Panc1 (cell line): ENCODE measurements around the gene SCYL1.
A peak's percentile ranks its signal among the peaks of the same experiment; 100 is the strongest.

ENCODE experiments used
- TCF7L2 ChIP-seq: IDR thresholded peaks from 2 replicates; pipeline ENCODE4 v1.6.1; 2011; ENCODE audit warnings: mild to moderate bottlenecking, low read depth, low read length, inconsistent platforms
- TF ChIP-seq, protein P1 (sequence below): fragments of 450-650 bp; IDR thresholded peaks from 2 replicates; pipeline ENCODE4 v1.5.1; 2017; ENCODE audit warnings: mild to moderate bottlenecking

DNA sequence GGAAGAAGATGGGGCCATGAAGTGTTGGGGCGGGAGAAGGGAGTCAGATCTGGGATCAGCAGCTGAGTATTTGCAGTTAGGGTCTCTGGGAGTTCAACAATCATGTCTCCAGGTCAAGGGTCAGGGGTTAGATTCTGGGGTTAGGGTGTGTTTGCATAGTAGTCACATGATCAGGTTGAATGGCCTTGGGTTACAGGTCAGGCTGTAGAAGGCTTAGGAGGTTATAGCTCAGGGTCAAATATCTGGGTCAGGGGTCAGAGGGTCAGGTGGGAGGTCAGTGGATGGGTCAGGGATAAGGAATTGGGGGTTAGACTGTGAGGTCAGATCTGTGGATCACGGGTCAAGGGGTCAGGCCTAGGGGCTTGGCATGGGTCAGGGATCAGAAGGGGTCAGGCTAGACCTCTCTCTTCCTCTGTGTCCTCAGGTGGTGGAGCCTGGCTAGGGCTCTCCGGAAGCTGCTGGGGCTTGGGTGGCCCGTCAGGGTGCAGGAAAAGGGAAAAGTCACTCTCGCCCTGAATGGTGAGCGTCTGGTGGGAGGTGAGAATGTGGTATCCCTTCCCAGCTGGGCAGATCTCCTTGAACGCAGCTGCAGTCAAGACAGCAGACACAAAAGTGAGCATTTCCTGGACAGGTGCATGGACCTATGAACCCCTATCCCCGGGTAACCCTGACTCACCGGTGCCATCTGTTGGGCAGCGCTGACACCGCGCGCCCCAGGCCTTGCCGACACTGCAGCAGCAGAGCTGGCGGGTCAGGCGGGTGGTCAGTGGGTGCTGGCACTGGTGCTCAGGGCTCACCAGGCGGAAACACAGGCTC, 26.9 kb downstream of the SCYL1 start:
- TF ChIP-seq, protein P1, sequence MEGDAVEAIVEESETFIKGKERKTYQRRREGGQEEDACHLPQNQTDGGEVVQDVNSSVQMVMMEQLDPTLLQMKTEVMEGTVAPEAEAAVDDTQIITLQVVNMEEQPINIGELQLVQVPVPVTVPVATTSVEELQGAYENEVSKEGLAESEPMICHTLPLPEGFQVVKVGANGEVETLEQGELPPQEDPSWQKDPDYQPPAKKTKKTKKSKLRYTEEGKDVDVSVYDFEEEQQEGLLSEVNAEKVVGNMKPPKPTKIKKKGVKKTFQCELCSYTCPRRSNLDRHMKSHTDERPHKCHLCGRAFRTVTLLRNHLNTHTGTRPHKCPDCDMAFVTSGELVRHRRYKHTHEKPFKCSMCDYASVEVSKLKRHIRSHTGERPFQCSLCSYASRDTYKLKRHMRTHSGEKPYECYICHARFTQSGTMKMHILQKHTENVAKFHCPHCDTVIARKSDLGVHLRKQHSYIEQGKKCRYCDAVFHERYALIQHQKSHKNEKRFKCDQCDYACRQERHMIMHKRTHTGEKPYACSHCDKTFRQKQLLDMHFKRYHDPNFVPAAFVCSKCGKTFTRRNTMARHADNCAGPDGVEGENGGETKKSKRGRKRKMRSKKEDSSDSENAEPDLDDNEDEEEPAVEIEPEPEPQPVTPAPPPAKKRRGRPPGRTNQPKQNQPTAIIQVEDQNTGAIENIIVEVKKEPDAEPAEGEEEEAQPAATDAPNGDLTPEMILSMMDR, result peak; percentile 96; the same call in 1 of the 2 replicates
- no peak for TF ChIP-seq TCF7L2
